ENCODE results near the gene SYCP1.
"Not testable (repeated sequence)": the region's sequence is repeated elsewhere in the genome, so short reads cannot be mapped to it uniquely, and the experiment has no call there.

Gene SYCP1

DNA sequence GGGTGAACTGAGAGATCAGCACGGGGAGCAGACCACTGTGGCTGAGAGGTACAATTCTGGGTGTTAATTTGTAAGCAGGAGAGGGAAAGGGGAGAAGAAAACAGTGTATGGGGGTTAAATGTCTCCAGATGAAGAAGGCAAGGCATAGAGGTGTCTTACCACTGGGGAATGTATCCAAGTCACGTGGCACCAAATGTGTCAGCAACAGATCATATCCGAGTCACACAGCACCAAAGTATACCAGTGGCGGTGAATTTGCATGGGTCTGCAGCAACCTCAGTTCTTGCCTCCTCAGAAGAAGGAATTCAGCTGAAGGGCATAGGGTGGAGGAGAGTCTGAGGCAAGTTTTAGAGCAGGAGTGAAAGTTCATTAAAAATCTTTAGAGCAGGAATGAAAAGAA is 21.2 kb upstream of the SYCP1 start:
- DNase-seq (ENCODE audit: low read depth, low spot score) = no peak
- TF ChIP-seq FOXP2 (optimal IDR thresholded peaks at IDR 0.05; ENCODE audit: control extremely low read depth, extremely low read length, insufficient read depth) = no peak
- TF ChIP-seq EZH2 (IDR thresholded peaks at IDR 0.05) = no peak
- TF ChIP-seq POLR2AphosphoS5 (IDR thresholded peaks at IDR 0.05; ENCODE audit: borderline replicate concordance, low read depth, low read length) = no peak

DNA sequence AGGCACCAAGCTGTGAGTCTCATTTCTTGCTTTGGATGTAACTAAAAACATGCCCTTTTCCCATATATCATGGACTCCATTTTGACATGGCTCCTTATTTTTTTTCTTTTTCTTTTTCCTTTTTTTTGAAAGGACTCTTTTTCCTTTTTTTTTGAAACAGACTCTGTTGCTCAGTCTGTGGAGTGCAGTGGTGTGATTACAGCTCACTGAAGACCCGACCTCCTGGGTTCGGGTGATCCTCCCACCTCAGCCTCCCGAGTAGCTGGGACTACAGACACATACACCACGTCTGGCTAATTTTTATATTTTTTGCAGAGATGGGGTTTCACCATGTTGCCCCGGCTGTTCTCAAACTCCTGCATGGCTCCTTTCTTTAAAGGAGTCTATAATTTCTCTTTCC is 10.4 kb upstream of the SYCP1 start:
- H3K9me3 ChIP-seq (ENCODE audit: low read depth, low read length) = no peaks in the 10 kb centered on the region
- H3K27ac ChIP-seq = no peak overlapping the region
- H3K4me3 ChIP-seq = no peak overlapping the region
- DNase-seq (ENCODE audit: low read depth, low spot score) = no peak
- TF ChIP-seq POLR2AphosphoS5 (IDR thresholded peaks at IDR 0.05; ENCODE audit: borderline replicate concordance, low read depth, low read length) (no peak), FOXP2 (optimal IDR thresholded peaks at IDR 0.05; ENCODE audit: control extremely low read depth, extremely low read length, insufficient read depth) (no peak), EZH2 (IDR thresholded peaks at IDR 0.05) (no peak)
- H3K36me3 ChIP-seq (ENCODE audit: insufficient read depth, low read length) = no peaks in the 10 kb centered on the region
- no peak overlapping the region for H3K9ac ChIP-seq (ENCODE audit: insufficient read length)

More for the DNA sequence above, 21.2 kb upstream of the SYCP1 start:
- Histone ChIP-seq H3K9me3 (ENCODE audit: low read depth, low read length) (no peaks in the 10 kb centered on the region), H3K36me3 (ENCODE audit: insufficient read depth, low read length) (no peaks in the 10 kb centered on the region), H3K4me3 (no peak overlapping the region), H3K27ac (no peak overlapping the region), H3K9ac (ENCODE audit: insufficient read length) (no peak overlapping the region)

DNA sequence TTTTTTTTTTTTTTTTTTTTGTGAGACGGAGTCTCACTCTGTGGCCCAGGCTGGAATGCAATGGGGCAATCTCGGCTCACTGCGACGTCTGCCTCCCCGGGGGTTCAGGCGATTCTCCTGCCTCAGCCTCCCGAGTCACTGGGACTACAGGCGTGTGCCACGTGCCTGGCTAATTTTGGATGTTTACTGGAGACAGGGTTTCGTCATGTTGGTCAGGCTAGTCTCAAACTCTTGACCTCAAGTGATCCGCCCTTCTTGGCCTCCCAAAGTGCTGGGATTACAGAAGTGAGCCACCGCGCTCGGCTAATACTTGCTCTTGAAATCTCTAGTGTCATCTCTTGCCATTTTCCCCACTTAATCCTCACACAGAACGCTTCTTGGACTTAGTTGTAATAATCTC is 1.1 kb upstream of the SYCP1 start:
- no peak for TF ChIP-seq FOXP2 (optimal IDR thresholded peaks at IDR 0.05; ENCODE audit: control extremely low read depth, extremely low read length, insufficient read depth)
- no peak for TF ChIP-seq POLR2AphosphoS5 (IDR thresholded peaks at IDR 0.05; ENCODE audit: borderline replicate concordance, low read depth, low read length)
- no peak for TF ChIP-seq EZH2 (IDR thresholded peaks at IDR 0.05)
- DNase-seq (ENCODE audit: low read depth, low spot score) = no peak
- no peaks in the 10 kb centered on the region for H3K9me3 ChIP-seq (ENCODE audit: low read depth, low read length)
- H3K36me3 ChIP-seq (ENCODE audit: insufficient read depth, low read length) = no peaks in the 10 kb centered on the region
- H3K27ac ChIP-seq = no peak overlapping the region
- H3K4me3 ChIP-seq = no peak overlapping the region
- no peak overlapping the region for H3K9ac ChIP-seq (ENCODE audit: insufficient read length)

DNA sequence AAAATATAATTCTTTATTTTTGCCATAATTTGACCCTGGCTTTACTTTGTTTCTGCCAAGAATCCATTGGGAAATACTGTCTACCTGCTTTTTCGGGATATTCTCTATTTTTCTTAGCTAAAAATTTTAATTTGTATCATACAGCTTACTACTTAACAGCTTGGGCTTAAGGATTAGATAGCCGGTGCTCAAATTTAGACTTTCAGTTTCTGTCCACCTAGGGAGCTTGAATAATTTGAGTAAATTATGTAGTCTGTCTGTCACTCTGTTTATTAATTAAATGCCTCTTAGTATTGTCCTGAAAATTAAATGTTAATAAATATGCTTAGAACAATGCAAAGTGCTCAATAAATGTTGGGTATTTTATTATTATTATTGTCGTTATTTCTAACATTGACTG is 6.7 kb downstream of the SYCP1 start:
- no peak for DNase-seq (ENCODE audit: low read depth, low spot score)
- Histone ChIP-seq H3K27ac (no peak overlapping the region), H3K36me3 (ENCODE audit: insufficient read depth, low read length) (no peaks in the 10 kb centered on the region), H3K9ac (ENCODE audit: insufficient read length) (no peak overlapping the region), H3K9me3 (ENCODE audit: low read depth, low read length) (no peaks in the 10 kb centered on the region), H3K4me3 (no peak overlapping the region)
- TF ChIP-seq FOXP2 (optimal IDR thresholded peaks at IDR 0.05; ENCODE audit: control extremely low read depth, extremely low read length, insufficient read depth) (no peak), POLR2AphosphoS5 (IDR thresholded peaks at IDR 0.05; ENCODE audit: borderline replicate concordance, low read depth, low read length) (no peak), EZH2 (IDR thresholded peaks at IDR 0.05) (no peak)

DNA sequence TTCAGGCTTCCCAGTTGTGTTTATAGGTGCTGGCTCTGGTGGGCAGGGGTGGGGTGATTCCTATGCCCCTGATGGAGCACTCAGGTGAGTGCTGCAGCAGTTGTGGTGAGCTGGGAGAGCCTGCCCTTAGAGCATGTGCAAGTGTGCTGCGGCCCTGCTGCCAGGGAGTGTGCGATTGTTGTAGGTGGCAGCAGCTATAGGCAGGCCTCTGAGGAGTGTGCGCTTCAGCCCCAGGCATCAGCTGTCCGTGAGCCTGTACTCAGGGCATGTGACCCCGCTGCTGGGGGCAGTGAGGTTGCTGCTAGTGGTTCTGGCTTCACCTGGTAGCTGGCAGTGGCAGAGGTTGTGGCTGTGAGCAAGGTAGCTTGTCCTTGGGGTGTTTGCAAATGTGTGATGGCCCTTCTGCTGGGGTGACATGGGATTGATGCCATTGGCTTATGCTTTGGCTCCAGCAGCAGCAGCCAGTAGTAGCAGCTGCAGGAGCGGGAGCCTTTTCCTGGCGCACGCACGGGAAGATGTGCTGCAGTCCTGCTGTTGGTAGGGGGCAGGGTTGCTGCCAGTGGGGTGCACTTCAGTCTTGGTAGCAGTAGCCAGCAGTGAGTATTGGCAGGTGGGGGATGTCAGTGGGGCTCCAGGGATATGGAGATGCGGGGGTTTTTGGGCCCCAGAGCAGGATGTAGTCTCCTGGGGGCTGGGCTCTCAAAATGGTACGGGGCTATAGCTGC is 37.7 kb downstream of the SYCP1 start:
- TF ChIP-seq POLR2AphosphoS5 (IDR thresholded peaks at IDR 0.05; ENCODE audit: borderline replicate concordance, low read depth, low read length) = no peak
- TF ChIP-seq EZH2 (IDR thresholded peaks at IDR 0.05) = no peak
- no peak for TF ChIP-seq FOXP2 (optimal IDR thresholded peaks at IDR 0.05; ENCODE audit: control extremely low read depth, extremely low read length, insufficient read depth)
- Histone ChIP-seq H3K27ac (no peak overlapping the region), H3K36me3 (ENCODE audit: insufficient read depth, low read length) (no peaks in the 10 kb centered on the region), H3K9ac (ENCODE audit: insufficient read length) (no peak overlapping the region), H3K9me3 (ENCODE audit: low read depth, low read length) (no peaks in the 10 kb centered on the region), H3K4me3 (no peak overlapping the region)
- no peak for DNase-seq (ENCODE audit: low read depth, low spot score)

DNA sequence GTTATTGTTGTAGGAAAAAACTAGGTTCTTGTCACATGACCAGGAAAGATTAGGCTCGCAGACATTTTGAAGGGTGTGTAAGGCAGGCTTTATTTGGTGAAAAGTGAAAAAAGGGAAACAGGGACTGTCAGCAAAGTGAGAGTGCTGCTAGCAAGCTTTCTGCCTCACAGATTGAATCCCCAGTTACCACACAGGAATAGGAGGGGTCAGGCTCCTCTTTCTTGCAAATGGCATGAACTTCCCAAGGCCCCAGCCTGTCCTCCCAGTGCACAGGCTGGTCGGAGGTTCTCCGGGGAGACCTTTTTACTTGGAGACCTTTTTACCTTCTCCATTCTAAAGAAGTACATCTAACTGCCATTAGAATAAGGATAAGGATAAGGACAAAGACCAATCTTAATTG is 42.1 kb downstream of the SYCP1 start:
- Histone ChIP-seq H3K36me3 (ENCODE audit: insufficient read depth, low read length) (no peaks in the 10 kb centered on the region), H3K27ac (no peak overlapping the region), H3K9ac (ENCODE audit: insufficient read length) (no peak overlapping the region), H3K9me3 (ENCODE audit: low read depth, low read length) (no peaks in the 10 kb centered on the region), H3K4me3 (no peak overlapping the region)
- DNase-seq (ENCODE audit: low read depth, low spot score) = no peak
- TF ChIP-seq FOXP2 (optimal IDR thresholded peaks at IDR 0.05; ENCODE audit: control extremely low read depth, extremely low read length, insufficient read depth) (no peak), POLR2AphosphoS5 (IDR thresholded peaks at IDR 0.05; ENCODE audit: borderline replicate concordance, low read depth, low read length) (no peak), EZH2 (IDR thresholded peaks at IDR 0.05) (no peak)

DNA sequence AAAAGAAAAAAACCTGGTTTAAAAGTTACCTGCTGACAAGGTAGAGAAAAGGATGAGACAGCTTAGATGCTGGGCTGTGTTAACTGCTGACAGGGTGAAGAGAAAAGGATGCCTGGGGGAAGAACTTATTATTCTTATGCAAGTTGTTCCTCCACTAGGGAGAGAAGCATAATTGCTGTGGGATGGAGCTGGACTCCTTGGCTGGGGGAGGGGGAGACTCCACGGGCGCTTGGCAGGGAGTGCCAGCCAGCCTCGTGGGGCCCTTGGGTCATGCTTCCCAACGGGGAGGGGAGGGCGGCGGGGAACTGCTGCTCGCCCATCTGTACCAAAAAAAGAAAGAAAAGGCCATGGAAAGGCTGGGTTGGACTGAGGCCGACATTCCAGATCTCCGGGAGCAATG is 47.2 kb downstream of the SYCP1 start:
- H3K4me3 ChIP-seq = no peak overlapping the region
- no peaks in the 10 kb centered on the region for H3K36me3 ChIP-seq (ENCODE audit: insufficient read depth, low read length)
- DNase-seq (ENCODE audit: low read depth, low spot score) = no peak
- no peaks in the 10 kb centered on the region for H3K9me3 ChIP-seq (ENCODE audit: low read depth, low read length)
- H3K27ac ChIP-seq = no peak overlapping the region
- no peak for TF ChIP-seq POLR2AphosphoS5 (IDR thresholded peaks at IDR 0.05; ENCODE audit: borderline replicate concordance, low read depth, low read length)
- no peak overlapping the region for H3K9ac ChIP-seq (ENCODE audit: insufficient read length)

DNA sequence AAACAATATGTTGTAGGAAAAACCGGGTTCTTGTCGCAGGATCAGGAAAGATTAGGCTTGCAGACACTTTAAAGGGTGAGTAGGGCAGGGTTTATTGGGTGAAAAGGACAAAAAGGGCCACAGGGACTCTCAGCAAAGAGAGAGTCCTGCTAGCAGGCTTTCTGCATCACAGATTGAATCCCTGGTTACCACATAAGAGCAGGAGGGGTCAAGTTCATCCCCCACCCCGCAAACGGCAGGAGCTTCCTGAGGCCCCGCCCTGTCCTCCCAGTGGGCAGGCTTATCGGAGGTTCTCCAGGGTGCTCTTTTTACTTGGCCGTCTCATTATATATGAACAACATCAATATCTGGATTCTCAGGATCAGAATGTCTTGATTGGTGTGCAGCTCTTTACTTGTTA is 47.7 kb downstream of the SYCP1 start:
- Histone ChIP-seq H3K27ac (no peak overlapping the region), H3K9me3 (ENCODE audit: low read depth, low read length) (no peaks in the 10 kb centered on the region), H3K9ac (ENCODE audit: insufficient read length) (no peak overlapping the region), H3K36me3 (ENCODE audit: insufficient read depth, low read length) (no peaks in the 10 kb centered on the region), H3K4me3 (no peak overlapping the region)
- DNase-seq (ENCODE audit: low read depth, low spot score) = no peak
- TF ChIP-seq POLR2AphosphoS5 (IDR thresholded peaks at IDR 0.05; ENCODE audit: borderline replicate concordance, low read depth, low read length) (no peak), EZH2 (IDR thresholded peaks at IDR 0.05) (no peak)

DNA sequence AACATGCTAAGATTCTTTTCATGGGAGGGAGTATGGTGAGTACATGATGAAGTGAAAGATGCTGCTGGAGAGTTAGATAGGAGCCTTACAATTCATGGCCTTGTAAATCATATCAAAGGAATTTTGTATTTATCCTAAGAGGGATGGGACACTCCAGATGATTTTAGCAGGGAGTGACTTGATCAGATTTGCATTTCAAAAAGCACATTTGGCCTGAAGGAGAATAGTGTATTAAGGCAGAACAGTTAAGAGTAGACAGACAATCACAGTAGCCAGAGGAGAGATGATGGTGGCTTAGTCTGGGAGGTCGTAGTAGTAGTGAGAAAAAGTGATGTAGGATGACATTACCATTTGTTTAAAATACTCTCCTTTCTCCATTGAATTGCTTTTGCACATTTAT is 48.8 kb downstream of the SYCP1 start:
- Histone ChIP-seq H3K9ac (ENCODE audit: insufficient read length) (no peak overlapping the region), H3K27ac (no peak overlapping the region), H3K9me3 (ENCODE audit: low read depth, low read length) (no peaks in the 10 kb centered on the region), H3K36me3 (ENCODE audit: insufficient read depth, low read length) (no peaks in the 10 kb centered on the region), H3K4me3 (no peak overlapping the region)
- TF ChIP-seq FOXP2 (optimal IDR thresholded peaks at IDR 0.05; ENCODE audit: control extremely low read depth, extremely low read length, insufficient read depth) = no peak
- no peak for TF ChIP-seq EZH2 (IDR thresholded peaks at IDR 0.05)
- TF ChIP-seq POLR2AphosphoS5 (IDR thresholded peaks at IDR 0.05; ENCODE audit: borderline replicate concordance, low read depth, low read length) = no peak
- DNase-seq (ENCODE audit: low read depth, low spot score) = no peak

DNA sequence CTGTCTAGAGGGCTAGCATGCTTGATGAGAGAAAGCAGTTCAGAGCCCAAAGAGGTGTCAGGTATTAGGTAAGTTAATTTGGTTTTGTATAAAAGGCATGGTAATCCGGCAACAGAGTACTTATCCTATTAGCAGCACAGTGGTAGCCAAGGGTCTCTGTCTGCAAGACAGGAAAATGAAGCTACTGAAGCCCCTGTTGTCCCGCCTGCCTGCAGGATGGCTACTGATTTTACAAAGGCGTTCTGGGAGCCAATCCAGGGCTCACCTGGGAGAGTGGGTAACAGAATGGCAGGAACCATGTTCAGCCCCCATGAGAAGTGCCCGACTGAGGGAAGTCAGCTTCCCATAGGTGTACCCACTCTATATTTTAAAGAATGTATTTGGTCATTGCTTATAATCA is 61.1 kb downstream of the SYCP1 start:
- not testable (repeated sequence) for H3K4me3 ChIP-seq; DNase-seq (ENCODE audit: low read depth, low spot score); H3K36me3 ChIP-seq (ENCODE audit: insufficient read depth, low read length); H3K9me3 ChIP-seq (ENCODE audit: low read depth, low read length); H3K9ac ChIP-seq (ENCODE audit: insufficient read length); H3K27ac ChIP-seq

All from SK-N-MC (cell line).